ENCODE data around the gene S100A5. TPM values are rescaled to one million over a fixed set of nuclear protein-coding genes. Genes with fewer than 3 reads are reported as not detected.
A peak's percentile ranks its signal among the peaks of the same experiment; 100 is the strongest.

Gene S100A5
- total RNA-seq, 1 donor from 2014 or later, result 0.39 TPM

DNA sequence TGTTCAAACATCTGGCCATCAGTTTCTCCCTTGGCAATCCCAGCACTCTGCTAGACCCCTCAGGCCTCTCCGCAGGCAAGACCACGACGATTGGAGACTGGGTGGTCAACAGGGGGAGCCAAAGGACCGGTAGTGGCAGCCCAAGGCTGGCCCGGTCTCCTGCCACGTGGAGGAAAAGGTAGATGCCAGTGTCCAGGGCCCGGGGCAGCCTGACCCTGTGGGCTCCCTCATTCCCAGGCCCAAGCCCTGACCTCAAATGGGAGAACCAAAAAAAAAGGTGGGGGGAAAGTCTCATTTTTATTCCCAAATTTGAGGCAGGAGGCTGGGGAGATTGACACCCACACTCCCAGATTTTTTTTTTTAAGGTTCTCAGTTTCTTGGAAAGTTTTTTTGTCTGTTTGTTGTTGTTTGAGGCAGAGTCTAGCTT is 29.7 kb downstream of the S100A5 start:
- no peak overlapping the region for H3K4me2 ChIP-seq (ENCODE audit: low read length)
- H3K36me3 ChIP-seq (ENCODE audit: insufficient read depth, low read length), result no peaks in the 10 kb centered on the region
- TF ChIP-seq CTCF (IDR thresholded peaks at IDR 0.05; ENCODE audit: insufficient read depth, low read depth, low read length), result peak; percentile 76
- TF ChIP-seq EZH2 (IDR thresholded peaks at IDR 0.05; ENCODE audit: insufficient read depth, low read length), result no peak
- H3K9ac ChIP-seq (ENCODE audit: low read length), result peak overlapping the region; percentile 42
- no peak overlapping the region for H3K4me3 ChIP-seq (ENCODE audit: insufficient read depth, low read depth, low read length)
- peaks cover 21% of the 10 kb centered on the region for H3K4me1 ChIP-seq (ENCODE audit: insufficient read depth, low read length)
- H3K9me3 ChIP-seq (ENCODE audit: insufficient read depth, low read depth, low read length), result no peaks in the 10 kb centered on the region
- peaks cover 23% of the 10 kb centered on the region for H3K4me1 Mint-ChIP-seq (ENCODE audit: low read depth, unreplicated experiment)
- H3K36me3 Mint-ChIP-seq (ENCODE audit: low read depth, unreplicated experiment), result no peaks in the 10 kb centered on the region
- peaks cover 2% of the 10 kb centered on the region for H3K9me3 Mint-ChIP-seq (ENCODE audit: unreplicated experiment)
- H3K27ac ChIP-seq (ENCODE audit: low read depth, low read length), result no peak overlapping the region
- H3K4me3 Mint-ChIP-seq (ENCODE audit: unreplicated experiment), result no peak overlapping the region
- peak overlapping the region; percentile 72 for H3K27ac Mint-ChIP-seq (ENCODE audit: unreplicated experiment)
- no peaks in the 10 kb centered on the region for H4K20me1 ChIP-seq (ENCODE audit: insufficient read depth, low read length)
- no peak for FAIRE-seq
- H3K79me2 ChIP-seq (ENCODE audit: insufficient read depth, low read length), result no peaks in the 10 kb centered on the region
- DNase-seq (ENCODE audit: low read depth), result peak; percentile 48
- no peaks in the 10 kb centered on the region for H3K27me3 ChIP-seq (ENCODE audit: insufficient read depth, low read length)
- H3K27me3 Mint-ChIP-seq (ENCODE audit: low read depth, unreplicated experiment), result no peaks in the 10 kb centered on the region
- peak overlapping the region; percentile 43 for H2AFZ ChIP-seq (ENCODE audit: low read depth, low read length)

- no peak overlapping the region for H3K27ac Mint-ChIP-seq (ENCODE audit: unreplicated experiment)
These were observed 30.9 kb downstream of the S100A5 start for GRCh38 chr1:153509729-153510354.

More at GRCh38 chr1:153509729-153510354, 30.9 kb downstream of the S100A5 start:
- Mint-ChIP-seq H3K27me3 (ENCODE audit: low read depth, unreplicated experiment) (no peaks in the 10 kb centered on the region), H3K9me3 (ENCODE audit: unreplicated experiment) (peaks cover 2% of the 10 kb centered on the region), H3K4me3 (ENCODE audit: unreplicated experiment) (peak overlapping the region; percentile 15), H3K4me1 (ENCODE audit: low read depth, unreplicated experiment) (peaks cover 23% of the 10 kb centered on the region), H3K36me3 (ENCODE audit: low read depth, unreplicated experiment) (no peaks in the 10 kb centered on the region)
- Histone ChIP-seq H3K27ac (ENCODE audit: low read depth, low read length) (no peak overlapping the region), H3K4me3 (ENCODE audit: insufficient read depth, low read depth, low read length) (no peak overlapping the region), H3K36me3 (ENCODE audit: insufficient read depth, low read length) (no peaks in the 10 kb centered on the region), H2AFZ (ENCODE audit: low read depth, low read length) (no peak overlapping the region), H3K79me2 (ENCODE audit: insufficient read depth, low read length) (no peaks in the 10 kb centered on the region), H3K4me2 (ENCODE audit: low read length) (no peak overlapping the region), H3K9ac (ENCODE audit: low read length) (no peak overlapping the region), H3K27me3 (ENCODE audit: insufficient read depth, low read length) (no peaks in the 10 kb centered on the region), H3K4me1 (ENCODE audit: insufficient read depth, low read length) (peaks cover 21% of the 10 kb centered on the region), H4K20me1 (ENCODE audit: insufficient read depth, low read length) (no peaks in the 10 kb centered on the region), H3K9me3 (ENCODE audit: insufficient read depth, low read depth, low read length) (no peaks in the 10 kb centered on the region)
- FAIRE-seq, result no peak
- no peak for TF ChIP-seq EZH2 (IDR thresholded peaks at IDR 0.05; ENCODE audit: insufficient read depth, low read length)
- TF ChIP-seq CTCF (IDR thresholded peaks at IDR 0.05; ENCODE audit: insufficient read depth, low read depth, low read length), result peak; percentile 74
- no peak for DNase-seq (ENCODE audit: low read depth)
